GM21390 (cell line): ENCODE results near the gene SPAG16.

Source experiments
- ATAC-seq: cut with Tn5 transposase; IDR thresholded peaks from one replicate; pipeline ENCODE4 v1.9.1; 2021; ENCODE audit not compliant: unreplicated experiment

The SPAG16 gene

GRCh38 chr2:214450118-214450894 lies 1166.0 kb downstream of the SPAG16 start:
- ATAC-seq: no peak

DNA sequence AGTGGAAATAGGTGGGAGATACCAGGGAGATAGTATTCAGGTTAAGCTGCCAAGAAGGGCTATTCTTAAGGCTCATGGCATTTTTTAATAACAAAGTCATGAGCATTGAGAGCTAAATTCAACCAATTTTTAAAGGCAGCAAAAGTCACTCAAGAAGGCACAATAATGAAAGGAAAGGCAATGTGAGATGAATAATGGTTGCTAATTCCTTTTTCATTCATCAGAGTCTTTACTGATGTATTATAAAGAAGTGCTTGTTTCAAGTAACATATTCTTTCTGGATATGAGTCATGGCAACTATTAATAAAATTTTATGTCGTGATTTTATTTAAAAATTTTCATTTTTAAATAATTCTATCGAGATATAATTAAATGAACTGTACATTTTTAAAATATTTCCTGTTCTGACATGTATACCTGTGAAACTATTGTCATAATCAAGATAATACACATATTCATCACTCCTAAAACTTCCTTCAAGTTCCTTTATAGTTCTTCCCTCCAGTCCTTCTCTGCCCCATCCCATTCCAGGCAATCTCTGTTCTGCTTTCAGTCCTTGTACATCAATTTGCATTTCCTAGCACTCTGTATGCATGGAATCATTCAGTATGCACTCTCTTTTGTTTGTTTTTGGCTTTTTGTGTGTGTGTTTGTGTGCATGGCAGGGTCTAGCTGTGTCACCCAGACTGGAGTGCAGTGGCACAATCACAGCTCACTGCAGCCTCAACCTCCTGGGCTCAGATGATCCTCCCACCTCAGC lies 1167.4 kb downstream of the SPAG16 start:
- no peak for ATAC-seq
